ENCODE measurements around the gene MYCL.
"Not testable (repeated sequence)": the region's sequence is repeated elsewhere in the genome, so short reads cannot be mapped to it uniquely, and the experiment has no call there.

Gene MYCL

GRCh38 chr1:39917825-39918224, 16.1 kb upstream of the MYCL start:
- DNase-seq (ENCODE audit: low read depth, low spot score): no peak

- no peak for DNase-seq (ENCODE audit: low read depth, low spot score)
These were observed 13.9 kb upstream of the MYCL start for GRCh38 chr1:39915499-39916129.

- DNase-seq (ENCODE audit: low read depth, low spot score): not testable (repeated sequence)
These were observed 11.4 kb upstream of the MYCL start for GRCh38 chr1:39913136-39913535.

GRCh38 chr1:39910263-39910662, 8.5 kb upstream of the MYCL start:
- no peak for DNase-seq (ENCODE audit: low read depth, low spot score)

GRCh38 chr1:39908534-39908933, 6.8 kb upstream of the MYCL start:
- no peak for DNase-seq (ENCODE audit: low read depth, low spot score)

- DNase-seq (ENCODE audit: low read depth, low spot score): no peak
These were observed 6.1 kb upstream of the MYCL start for GRCh38 chr1:39907528-39908453.

GRCh38 chr1:39905172-39905571, 3.5 kb upstream of the MYCL start:
- no peak for DNase-seq (ENCODE audit: low read depth, low spot score)

- DNase-seq (ENCODE audit: low read depth, low spot score): no peak
These were observed 717 bp upstream of the MYCL start for GRCh38 chr1:39902460-39902807.

- no peak for DNase-seq (ENCODE audit: low read depth, low spot score)
These were observed 328 bp downstream of the MYCL start for GRCh38 chr1:39901464-39901713.

GRCh38 chr1:39900662-39901463, 854 bp downstream of the MYCL start:
- no peak for DNase-seq (ENCODE audit: low read depth, low spot score)

GRCh38 chr1:39899611-39900538, 1.8 kb downstream of the MYCL start:
- DNase-seq (ENCODE audit: low read depth, low spot score): no peak

- no peak for DNase-seq (ENCODE audit: low read depth, low spot score)
These were observed 2.8 kb downstream of the MYCL start for GRCh38 chr1:39898648-39899603.

GRCh38 chr1:39898191-39898590, 3.5 kb downstream of the MYCL start:
- DNase-seq (ENCODE audit: low read depth, low spot score): no peak

- DNase-seq (ENCODE audit: low read depth, low spot score): no peak
These were observed 4.6 kb downstream of the MYCL start for GRCh38 chr1:39896909-39897685.

GRCh38 chr1:39895731-39896480, 5.8 kb downstream of the MYCL start:
- DNase-seq (ENCODE audit: low read depth, low spot score): no peak

- no peak for DNase-seq (ENCODE audit: low read depth, low spot score)
These were observed 6.7 kb downstream of the MYCL start for GRCh38 chr1:39894884-39895495.

GRCh38 chr1:39892601-39893595, 8.8 kb downstream of the MYCL start:
- DNase-seq (ENCODE audit: low read depth, low spot score): no peak

All from smooth muscle cell of the brain vasculature (primary cell).